ENCODE measurements around the gene STARD10.

GRCh38 chr11:72779495-72780128 lies 14.2 kb downstream of the STARD10 start:
- TF ChIP-seq CTCF (IDR thresholded peaks at IDR 0.05 in 2 of 3, conservative IDR thresholded peaks at IDR 0.05 in 1 of 3; ENCODE audit: insufficient read depth in 2 of 3, low read depth in 1 of 3, low read length in 3 of 3), result no peak
- TF ChIP-seq MAX (CRISPR knock-in tag; IDR thresholded peaks at IDR 0.05), result no peak
- TF ChIP-seq SMARCA5 (IDR thresholded peaks at IDR 0.05), result no peak
- no peak for TF ChIP-seq ZFP91 (CRISPR knock-in tag; IDR thresholded peaks at IDR 0.05)
- no peak for TF ChIP-seq MTF1 (CRISPR knock-in tag; IDR thresholded peaks at IDR 0.05; ENCODE audit: borderline replicate concordance)
- no peak for TF ChIP-seq MTA2 (IDR thresholded peaks at IDR 0.05; ENCODE audit: low read depth)
- no peak for TF ChIP-seq ZNF280B (CRISPR knock-in tag; IDR thresholded peaks at IDR 0.05)
- no peak for TF ChIP-seq FOS (IDR thresholded peaks at IDR 0.05; ENCODE audit: extremely low read depth, insufficient read length)

All from K562 (cell line).